Cardiac muscle cell (in vitro differentiated cells and primary cell): ENCODE measurements around the gene CERS2. TPM values are rescaled to one million over a fixed set of nuclear protein-coding genes. Genes with fewer than 3 reads are reported as not detected.

Experiments used
- DNase-seq, 2 donors: peaks; one replicate each; pipeline versions ENCODE4 v3.0.0 to v3.0.0-alpha.2; 2010 to 2017; ENCODE audit warnings: low read depth in 1 of 2, low spot score in 1 of 2
- H3K27ac ChIP-seq: fragments of 200-600 bp; sonication (generic); 2 replicates; pipeline ENCODE4 v1.5.1; 2016
- H3K27me3 ChIP-seq: fragments of 200-600 bp; sonication (generic); 2 replicates; pipeline ENCODE4 v1.6.0; 2016; ENCODE audit warnings: control low read depth
- H3K36me3 ChIP-seq: fragments of 200-600 bp; sonication (generic); 2 replicates; pipeline ENCODE4 v1.5.1; 2016; ENCODE audit warnings: control low read depth
- H3K4me1 ChIP-seq: fragments of 200-600 bp; sonication (generic); 2 replicates; pipeline ENCODE4 v1.8.1; 2017; ENCODE audit warnings: low read depth, mild to moderate bottlenecking, mixed run types
- H3K4me3 ChIP-seq: fragments of 200-600 bp; sonication (generic); 2 replicates; pipeline ENCODE4 v1.5.1; 2016; ENCODE audit warnings: mild to moderate bottlenecking
- H3K9me3 ChIP-seq: fragments of 200-600 bp; sonication (generic); 2 replicates; pipeline ENCODE4 v1.5.1; 2017; ENCODE audit warnings: low read depth, mild to moderate bottlenecking, control low read depth
- polyA plus RNA-seq: library from polyadenylated mRNA; unstranded; fragments of >200 nt; fragmentation: Nextera tagmentation; extraction: Ambion mirVana; gene quantifications from 2 replicates; pipeline ENCODE4 v1.2.1, GENCODE V29; 2016
- total RNA-seq: library from RNA; depleted of rRNA; stranded (reverse); fragments of >200 nt; gene quantifications from 2 replicates; pipeline ENCODE4 v1.2.3, GENCODE V29; 2016
- TF ChIP-seq, protein P1 (sequence below): IDR thresholded peaks from 2 replicates; pipeline ENCODE4 v1.5.1; 2012; ENCODE audit warnings: low read depth, mild to moderate bottlenecking, low read length

Gene CERS2
- total and polyA plus RNA-seq, 2 experiments from 2014 or later: 64.7 to 124 TPM

DNA sequence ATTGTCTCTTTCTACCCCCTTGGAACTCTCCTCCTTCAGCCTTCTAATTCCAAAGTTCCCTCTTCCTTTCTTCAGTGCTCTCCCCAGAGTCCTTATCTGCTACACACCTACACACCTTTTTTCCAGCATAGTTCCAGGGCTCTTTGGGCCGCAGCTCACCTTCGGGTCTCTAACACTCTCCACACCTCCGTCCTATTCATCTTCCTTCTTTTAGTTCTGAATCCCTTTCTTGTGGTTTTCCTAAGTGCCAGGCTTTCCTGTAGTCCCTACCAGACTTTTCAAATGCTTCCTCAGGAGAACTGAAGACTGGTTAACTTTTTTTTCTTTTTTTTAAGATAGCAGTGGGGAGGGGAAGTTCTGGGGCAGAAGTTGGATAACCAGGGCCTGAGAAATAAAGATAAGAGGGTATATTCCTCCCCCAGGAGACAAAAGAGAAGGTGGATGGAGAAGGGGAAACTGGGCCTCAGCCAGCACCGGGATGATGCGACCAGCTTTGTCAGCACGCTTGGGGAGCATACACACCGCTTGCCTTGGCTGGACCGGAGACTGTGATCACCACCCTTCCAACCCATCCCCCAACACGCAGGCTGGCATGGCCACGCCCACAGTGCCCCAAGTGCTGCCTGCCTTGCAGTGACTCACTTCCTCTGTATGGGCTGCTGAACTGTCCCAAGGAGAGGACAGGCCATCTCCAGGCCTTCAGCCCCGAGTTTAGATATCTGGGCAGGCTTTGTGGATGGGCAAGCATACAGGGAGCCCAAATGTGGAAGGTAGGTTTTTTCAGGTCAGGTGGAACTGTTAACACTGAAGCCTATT, 2.5 kb upstream of the CERS2 start:
- TF ChIP-seq, protein P1, sequence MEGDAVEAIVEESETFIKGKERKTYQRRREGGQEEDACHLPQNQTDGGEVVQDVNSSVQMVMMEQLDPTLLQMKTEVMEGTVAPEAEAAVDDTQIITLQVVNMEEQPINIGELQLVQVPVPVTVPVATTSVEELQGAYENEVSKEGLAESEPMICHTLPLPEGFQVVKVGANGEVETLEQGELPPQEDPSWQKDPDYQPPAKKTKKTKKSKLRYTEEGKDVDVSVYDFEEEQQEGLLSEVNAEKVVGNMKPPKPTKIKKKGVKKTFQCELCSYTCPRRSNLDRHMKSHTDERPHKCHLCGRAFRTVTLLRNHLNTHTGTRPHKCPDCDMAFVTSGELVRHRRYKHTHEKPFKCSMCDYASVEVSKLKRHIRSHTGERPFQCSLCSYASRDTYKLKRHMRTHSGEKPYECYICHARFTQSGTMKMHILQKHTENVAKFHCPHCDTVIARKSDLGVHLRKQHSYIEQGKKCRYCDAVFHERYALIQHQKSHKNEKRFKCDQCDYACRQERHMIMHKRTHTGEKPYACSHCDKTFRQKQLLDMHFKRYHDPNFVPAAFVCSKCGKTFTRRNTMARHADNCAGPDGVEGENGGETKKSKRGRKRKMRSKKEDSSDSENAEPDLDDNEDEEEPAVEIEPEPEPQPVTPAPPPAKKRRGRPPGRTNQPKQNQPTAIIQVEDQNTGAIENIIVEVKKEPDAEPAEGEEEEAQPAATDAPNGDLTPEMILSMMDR: no peak
- Histone ChIP-seq H3K4me1 (peaks cover 33% of the 10 kb centered on the region), H3K9me3 (no peaks in the 10 kb centered on the region), H3K36me3 (no peaks in the 10 kb centered on the region), H3K4me3 (no peak overlapping the region), H3K27ac (no peak overlapping the region), H3K27me3 (no peaks in the 10 kb centered on the region)
- peak in 1 of 2 donors; percentile 40 for DNase-seq

DNA sequence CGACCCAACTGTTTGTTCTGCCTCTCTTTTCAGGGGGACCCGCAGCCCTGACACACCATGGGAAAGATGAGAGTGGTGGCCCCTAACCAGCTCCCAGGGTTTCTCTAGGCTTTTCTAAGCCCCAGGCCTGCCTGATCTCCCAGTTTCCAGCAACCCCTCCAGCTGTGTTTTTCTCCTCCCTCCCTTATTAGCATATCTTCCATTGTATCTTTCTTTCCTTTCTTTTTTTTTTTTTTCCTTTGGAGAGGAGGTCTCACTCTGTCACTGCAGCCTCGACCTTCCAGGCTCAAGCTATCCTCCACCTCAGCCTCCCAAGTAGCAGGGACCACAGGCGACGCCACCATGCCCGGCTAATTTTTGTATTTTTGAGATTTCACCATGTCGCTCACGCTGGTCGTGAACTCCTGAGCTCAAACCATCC, 1.8 kb upstream of the CERS2 start:
- TF ChIP-seq, protein P1: no peak
- Histone ChIP-seq H3K4me3 (no peak overlapping the region), H3K27me3 (no peaks in the 10 kb centered on the region), H3K9me3 (no peaks in the 10 kb centered on the region), H3K36me3 (no peaks in the 10 kb centered on the region), H3K27ac (no peak overlapping the region), H3K4me1 (peaks cover 33% of the 10 kb centered on the region)
- no peak for DNase-seq

DNA sequence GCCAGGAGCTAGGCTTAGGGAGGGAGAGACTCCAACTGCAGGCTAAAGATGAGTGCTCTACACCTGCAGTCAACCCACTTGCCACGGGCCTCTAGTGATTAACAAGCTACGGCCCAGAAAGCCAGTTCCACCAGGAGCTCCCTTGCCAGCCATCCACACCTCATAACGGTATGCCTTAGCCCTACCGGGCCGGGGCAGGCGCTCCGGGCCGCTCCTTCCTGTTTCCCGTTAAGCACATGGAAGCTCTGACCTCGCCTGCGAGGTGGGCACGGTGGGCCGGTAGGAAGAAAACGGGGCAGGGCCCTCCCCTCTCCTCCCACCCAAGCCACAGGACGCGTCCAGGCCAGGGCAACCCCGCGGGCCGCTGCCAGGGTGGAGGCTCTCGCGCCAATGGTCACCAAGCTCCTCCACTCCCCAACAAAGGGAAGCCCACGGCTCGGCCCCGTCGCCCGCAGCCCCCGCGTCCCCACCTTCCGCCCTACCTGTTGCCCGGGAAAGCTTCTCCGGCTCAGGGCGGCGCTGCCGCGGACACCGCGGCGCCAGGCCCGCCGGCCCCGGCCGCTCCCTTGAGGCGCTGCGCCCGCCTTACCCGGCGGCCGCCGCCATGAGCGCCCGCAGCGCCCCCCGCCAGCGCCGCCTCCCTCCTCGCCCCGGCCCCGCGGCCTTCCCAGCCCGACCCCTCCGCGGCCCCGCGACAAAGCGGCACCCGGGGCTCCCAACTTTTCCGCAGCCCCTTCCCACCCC, 627 bp downstream of the CERS2 start:
- Histone ChIP-seq H3K36me3 (peaks cover 1% of the 10 kb centered on the region), H3K4me3 (peak overlapping the region; percentile 97), H3K27ac (peak overlapping the region; percentile 99), H3K4me1 (peaks cover 39% of the 10 kb centered on the region), H3K27me3 (no peaks in the 10 kb centered on the region), H3K9me3 (no peaks in the 10 kb centered on the region)
- TF ChIP-seq, protein P1: no peak
- DNase-seq: peak in 1 of 2 donors; percentile 62

DNA sequence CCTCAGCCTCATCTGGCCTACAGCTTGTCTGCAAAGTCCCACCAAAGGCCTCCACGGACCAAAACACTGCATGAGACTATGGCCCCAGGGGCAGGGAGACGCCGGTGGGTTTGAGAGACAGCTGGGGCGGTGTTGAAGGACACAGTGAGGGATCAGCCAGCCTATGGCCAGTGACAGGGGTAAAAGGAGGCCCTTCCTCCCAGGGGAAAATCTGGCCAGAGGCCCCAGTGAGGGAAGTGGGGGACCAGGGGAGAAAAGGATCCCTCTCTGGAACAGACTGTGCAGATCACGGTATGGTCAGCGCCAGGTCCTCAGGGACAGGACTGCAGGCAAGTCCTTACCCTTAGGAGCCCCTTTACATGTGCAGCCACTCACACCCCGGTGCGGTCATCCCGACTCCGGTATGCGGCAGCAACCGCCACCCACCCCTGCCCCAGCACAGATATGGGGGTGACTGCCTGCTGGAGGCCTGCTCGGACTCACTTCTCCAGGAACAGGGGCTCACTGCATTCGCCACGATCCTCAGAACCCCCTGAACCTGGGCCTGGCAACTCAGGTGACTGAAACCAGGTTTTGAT, 1.3 kb downstream of the CERS2 start:
- Histone ChIP-seq H3K27ac (peak overlapping the region; percentile 99), H3K9me3 (no peaks in the 10 kb centered on the region), H3K36me3 (peaks cover 7% of the 10 kb centered on the region), H3K4me3 (peak overlapping the region; percentile 97), H3K4me1 (peaks cover 39% of the 10 kb centered on the region), H3K27me3 (no peaks in the 10 kb centered on the region)
- DNase-seq: no peak
- TF ChIP-seq, protein P1: no peak

DNA sequence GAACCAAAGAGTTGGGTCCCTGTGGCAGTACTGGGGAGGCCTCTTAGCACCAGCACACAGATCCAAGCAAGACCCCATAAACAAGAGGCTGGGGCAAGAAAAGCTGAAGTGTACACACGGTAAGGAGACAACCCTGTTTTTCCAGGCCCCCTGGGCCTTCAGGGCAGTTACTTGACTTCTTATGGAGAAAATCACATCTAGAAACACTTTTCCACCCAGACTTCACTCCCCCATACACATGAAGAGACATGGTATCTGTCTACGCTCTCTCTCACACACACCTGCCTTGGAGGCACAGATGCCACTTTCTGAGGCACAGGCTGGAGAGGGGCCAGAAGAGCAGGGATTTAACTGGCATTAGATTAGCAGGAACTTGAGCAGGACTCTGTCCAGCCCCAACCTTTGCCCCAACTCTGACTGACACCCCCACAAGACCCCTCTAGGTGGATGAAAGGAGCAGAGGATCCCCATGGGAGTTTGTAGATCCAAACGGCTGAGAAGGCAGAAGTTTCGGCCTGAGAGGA, 2.2 kb downstream of the CERS2 start:
- Histone ChIP-seq H3K36me3 (peaks cover 15% of the 10 kb centered on the region), H3K4me3 (peak overlapping the region; percentile 5), H3K27ac (peak overlapping the region; percentile 99), H3K9me3 (no peaks in the 10 kb centered on the region), H3K4me1 (peaks cover 38% of the 10 kb centered on the region), H3K27me3 (no peaks in the 10 kb centered on the region)
- TF ChIP-seq, protein P1: no peak
- DNase-seq: no peak
